ENCODE results near the gene NAP1L1. TPM values are rescaled to one million over a fixed set of nuclear protein-coding genes. Genes with fewer than 3 reads are reported as not detected.

Gene NAP1L1
- total RNA-seq, 1 experiment from 2014 or later: 620 TPM

DNA sequence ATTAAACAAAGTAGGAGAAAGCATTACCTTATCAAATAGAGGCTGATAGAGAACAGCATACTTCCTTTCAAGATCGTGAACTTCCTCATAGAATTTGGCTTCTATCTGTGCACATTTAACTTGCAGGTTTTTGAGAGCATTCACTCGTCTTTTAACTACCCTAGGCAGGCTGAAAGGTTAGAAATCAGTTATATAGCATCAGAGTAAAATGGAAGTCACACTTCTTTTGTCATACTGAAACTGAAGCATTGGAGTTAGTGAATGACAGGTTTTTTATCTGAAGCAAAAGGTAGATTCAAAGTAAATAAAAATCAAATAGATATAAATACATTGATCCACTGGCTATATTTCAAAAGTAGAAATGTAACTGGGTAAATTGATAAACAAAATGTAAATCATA is 24.4 kb downstream of the NAP1L1 start:
- ATAC-seq (no peak), DNase-seq (ENCODE audit: low read depth, low spot score) (no peak)
- intact Hi-C loops (cut with micrococcal nuclease; ENCODE audit: unreplicated experiment): no loop called here
- in situ Hi-C loops (cut with HindIII; ENCODE audit: low pct_unique_long_range_greater_than_20kb, low sequenced_read_pairs): no loop called here
- Histone ChIP-seq H3K27me3 (ENCODE audit: control insufficient read depth, insufficient read depth, low read length) (no peaks in the 10 kb centered on the region), H3K27ac (ENCODE audit: low read length) (no peak overlapping the region), H3K4me3 (ENCODE audit: low read depth in 2 of 2, low read length in 2 of 2) (no peak overlapping the region), H3K9me3 (ENCODE audit: control insufficient read depth, insufficient read depth, low read depth, low read length) (no peaks in the 10 kb centered on the region), H3K4me1 (ENCODE audit: control insufficient read depth, insufficient read depth, low read length) (0 out of 2 replicates have a peak, but pooled peaks cover 4% of the 10 kb centered on the region), H3K36me3 (ENCODE audit: control insufficient read depth, insufficient read depth, low read length) (peaks cover 60% of the 10 kb centered on the region)
- BruUV-seq (replicated peaks): no TSS peak
- TF ChIP-seq, protein P1, sequence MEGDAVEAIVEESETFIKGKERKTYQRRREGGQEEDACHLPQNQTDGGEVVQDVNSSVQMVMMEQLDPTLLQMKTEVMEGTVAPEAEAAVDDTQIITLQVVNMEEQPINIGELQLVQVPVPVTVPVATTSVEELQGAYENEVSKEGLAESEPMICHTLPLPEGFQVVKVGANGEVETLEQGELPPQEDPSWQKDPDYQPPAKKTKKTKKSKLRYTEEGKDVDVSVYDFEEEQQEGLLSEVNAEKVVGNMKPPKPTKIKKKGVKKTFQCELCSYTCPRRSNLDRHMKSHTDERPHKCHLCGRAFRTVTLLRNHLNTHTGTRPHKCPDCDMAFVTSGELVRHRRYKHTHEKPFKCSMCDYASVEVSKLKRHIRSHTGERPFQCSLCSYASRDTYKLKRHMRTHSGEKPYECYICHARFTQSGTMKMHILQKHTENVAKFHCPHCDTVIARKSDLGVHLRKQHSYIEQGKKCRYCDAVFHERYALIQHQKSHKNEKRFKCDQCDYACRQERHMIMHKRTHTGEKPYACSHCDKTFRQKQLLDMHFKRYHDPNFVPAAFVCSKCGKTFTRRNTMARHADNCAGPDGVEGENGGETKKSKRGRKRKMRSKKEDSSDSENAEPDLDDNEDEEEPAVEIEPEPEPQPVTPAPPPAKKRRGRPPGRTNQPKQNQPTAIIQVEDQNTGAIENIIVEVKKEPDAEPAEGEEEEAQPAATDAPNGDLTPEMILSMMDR (IDR thresholded peaks at IDR 0.05): no peak
- TF ChIP-seq POLR2AphosphoS5 (IDR thresholded peaks at IDR 0.05; ENCODE audit: low read depth, low read length): no peak
- TF ChIP-seq, protein P2, sequence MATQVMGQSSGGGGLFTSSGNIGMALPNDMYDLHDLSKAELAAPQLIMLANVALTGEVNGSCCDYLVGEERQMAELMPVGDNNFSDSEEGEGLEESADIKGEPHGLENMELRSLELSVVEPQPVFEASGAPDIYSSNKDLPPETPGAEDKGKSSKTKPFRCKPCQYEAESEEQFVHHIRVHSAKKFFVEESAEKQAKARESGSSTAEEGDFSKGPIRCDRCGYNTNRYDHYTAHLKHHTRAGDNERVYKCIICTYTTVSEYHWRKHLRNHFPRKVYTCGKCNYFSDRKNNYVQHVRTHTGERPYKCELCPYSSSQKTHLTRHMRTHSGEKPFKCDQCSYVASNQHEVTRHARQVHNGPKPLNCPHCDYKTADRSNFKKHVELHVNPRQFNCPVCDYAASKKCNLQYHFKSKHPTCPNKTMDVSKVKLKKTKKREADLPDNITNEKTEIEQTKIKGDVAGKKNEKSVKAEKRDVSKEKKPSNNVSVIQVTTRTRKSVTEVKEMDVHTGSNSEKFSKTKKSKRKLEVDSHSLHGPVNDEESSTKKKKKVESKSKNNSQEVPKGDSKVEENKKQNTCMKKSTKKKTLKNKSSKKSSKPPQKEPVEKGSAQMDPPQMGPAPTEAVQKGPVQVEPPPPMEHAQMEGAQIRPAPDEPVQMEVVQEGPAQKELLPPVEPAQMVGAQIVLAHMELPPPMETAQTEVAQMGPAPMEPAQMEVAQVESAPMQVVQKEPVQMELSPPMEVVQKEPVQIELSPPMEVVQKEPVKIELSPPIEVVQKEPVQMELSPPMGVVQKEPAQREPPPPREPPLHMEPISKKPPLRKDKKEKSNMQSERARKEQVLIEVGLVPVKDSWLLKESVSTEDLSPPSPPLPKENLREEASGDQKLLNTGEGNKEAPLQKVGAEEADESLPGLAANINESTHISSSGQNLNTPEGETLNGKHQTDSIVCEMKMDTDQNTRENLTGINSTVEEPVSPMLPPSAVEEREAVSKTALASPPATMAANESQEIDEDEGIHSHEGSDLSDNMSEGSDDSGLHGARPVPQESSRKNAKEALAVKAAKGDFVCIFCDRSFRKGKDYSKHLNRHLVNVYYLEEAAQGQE (IDR thresholded peaks at IDR 0.05; ENCODE audit: insufficient read depth in 1 of 2, low read depth in 2 of 2, low read length in 1 of 2): no peak
- no peak for TF ChIP-seq SIN3A (IDR thresholded peaks at IDR 0.05; ENCODE audit: borderline replicate concordance, insufficient read depth, low read depth, low read length)
- no peak for TF ChIP-seq TCF7L2 (IDR thresholded peaks at IDR 0.05; ENCODE audit: low read depth, low read length)
- POLR2A ChIA-PET: no interaction called here
- CTCF ChIA-PET: no interaction called here

DNA sequence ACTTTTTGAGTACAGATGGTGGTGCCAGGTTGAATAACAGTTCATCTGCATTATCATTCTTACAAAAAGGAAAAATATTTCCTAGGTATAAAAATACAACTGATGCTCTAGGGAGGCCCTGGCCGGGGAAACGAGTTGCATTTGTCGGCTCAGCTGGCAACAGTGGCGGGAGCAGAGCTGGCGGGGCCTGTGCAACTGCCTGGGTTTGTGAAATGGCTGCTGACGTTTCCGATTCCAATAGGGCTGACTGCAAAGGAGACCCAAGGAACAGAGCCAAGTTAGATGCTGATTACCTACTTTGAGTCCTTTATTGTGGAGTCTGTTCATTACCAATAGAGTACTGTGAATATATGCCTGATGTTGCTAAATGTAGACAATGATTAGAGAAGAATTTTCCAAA is 27.2 kb downstream of the NAP1L1 start:
- intact Hi-C loops (cut with micrococcal nuclease; ENCODE audit: unreplicated experiment) (no loop called here), in situ Hi-C loops (cut with HindIII; ENCODE audit: low pct_unique_long_range_greater_than_20kb, low sequenced_read_pairs) (no loop called here)
- no peak overlapping the region for H3K4me3 ChIP-seq (ENCODE audit: low read depth in 2 of 2, low read length in 2 of 2)
- no peak overlapping the region for H3K27ac ChIP-seq (ENCODE audit: low read length)
- H3K36me3 ChIP-seq (ENCODE audit: control insufficient read depth, insufficient read depth, low read length): peaks cover 69% of the 10 kb centered on the region
- ATAC-seq (no peak), DNase-seq (ENCODE audit: low read depth, low spot score) (no peak)
- TF ChIP-seq, protein P2 (IDR thresholded peaks at IDR 0.05; ENCODE audit: insufficient read depth in 1 of 2, low read depth in 2 of 2, low read length in 1 of 2): no peak
- TF ChIP-seq TCF7L2 (IDR thresholded peaks at IDR 0.05; ENCODE audit: low read depth, low read length): no peak
- no peak for TF ChIP-seq POLR2AphosphoS5 (IDR thresholded peaks at IDR 0.05; ENCODE audit: low read depth, low read length)
- TF ChIP-seq, protein P1 (IDR thresholded peaks at IDR 0.05): no peak
- no peak for TF ChIP-seq SIN3A (IDR thresholded peaks at IDR 0.05; ENCODE audit: borderline replicate concordance, insufficient read depth, low read depth, low read length)
- no peaks in the 10 kb centered on the region for H3K27me3 ChIP-seq (ENCODE audit: control insufficient read depth, insufficient read depth, low read length)
- BruUV-seq (replicated peaks): no TSS peak
- POLR2A ChIA-PET: no interaction called here
- H3K4me1 ChIP-seq (ENCODE audit: control insufficient read depth, insufficient read depth, low read length): peaks cover 6% of the 10 kb centered on the region; the same call in 1 of the 2 replicates
- no peaks in the 10 kb centered on the region for H3K9me3 ChIP-seq (ENCODE audit: control insufficient read depth, insufficient read depth, low read depth, low read length)
- CTCF ChIA-PET: no interaction called here

Data from Panc1 (cell line).